Stimulated activated CD4-positive, alpha-beta T cell treated with anti-CD3 and anti-CD28 coated beads, Interleukin-1b, Interleukin-23, amount 100 ng/mL, for 1 hour (primary cell): ENCODE results near the gene PPARG.
"Not testable (repeated sequence)": the region's sequence is repeated elsewhere in the genome, so short reads cannot be mapped to it uniquely, and the experiment has no call there.

Source experiments
- DNase-seq, 2 donors: peaks; one replicate each; pipeline ENCODE4 v3.0.0-alpha.2; 2020; ENCODE audit warnings: low read depth in 2 of 2

The PPARG gene

DNA sequence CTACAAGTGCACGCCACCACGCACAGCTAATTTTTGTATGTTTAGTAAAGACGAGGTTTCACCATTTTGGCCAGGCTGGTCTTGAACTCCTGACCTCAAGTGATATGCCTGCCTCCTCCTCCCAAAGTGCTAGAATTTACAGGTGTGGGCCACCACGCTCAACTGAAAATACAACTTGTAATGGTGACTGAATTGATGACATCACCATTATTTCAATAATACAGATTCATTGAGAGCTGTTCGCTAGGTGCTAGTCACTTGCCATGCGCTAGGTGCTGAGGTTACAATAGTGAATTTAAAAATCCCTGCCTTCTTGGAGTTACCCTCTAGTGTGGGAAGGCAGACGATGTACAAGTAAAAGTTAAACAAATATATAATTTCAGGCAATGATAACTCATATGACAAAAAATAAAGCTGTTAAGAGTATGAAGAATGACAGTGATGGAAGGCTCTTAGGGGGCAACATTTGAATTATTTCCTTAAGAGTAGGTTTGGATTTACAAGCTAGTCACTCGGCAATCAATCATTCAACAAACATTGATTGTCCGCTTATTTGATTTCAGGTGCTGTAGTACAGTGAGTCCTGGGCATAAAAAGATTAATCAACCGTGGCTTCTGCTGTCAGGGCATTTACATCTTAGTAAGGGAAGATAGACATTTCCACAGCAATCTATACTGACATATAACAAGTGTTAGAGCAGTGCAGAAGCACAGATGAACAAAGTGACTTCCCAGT is 9.1 kb upstream of the PPARG start:
- no peak for DNase-seq

- DNase-seq: no peak
These were observed 8.5 kb upstream of the PPARG start for GRCh38 chr3:12280357-12280806.

- DNase-seq: no peak
These were observed 4.3 kb upstream of the PPARG start for GRCh38 chr3:12284591-12284990.

DNA sequence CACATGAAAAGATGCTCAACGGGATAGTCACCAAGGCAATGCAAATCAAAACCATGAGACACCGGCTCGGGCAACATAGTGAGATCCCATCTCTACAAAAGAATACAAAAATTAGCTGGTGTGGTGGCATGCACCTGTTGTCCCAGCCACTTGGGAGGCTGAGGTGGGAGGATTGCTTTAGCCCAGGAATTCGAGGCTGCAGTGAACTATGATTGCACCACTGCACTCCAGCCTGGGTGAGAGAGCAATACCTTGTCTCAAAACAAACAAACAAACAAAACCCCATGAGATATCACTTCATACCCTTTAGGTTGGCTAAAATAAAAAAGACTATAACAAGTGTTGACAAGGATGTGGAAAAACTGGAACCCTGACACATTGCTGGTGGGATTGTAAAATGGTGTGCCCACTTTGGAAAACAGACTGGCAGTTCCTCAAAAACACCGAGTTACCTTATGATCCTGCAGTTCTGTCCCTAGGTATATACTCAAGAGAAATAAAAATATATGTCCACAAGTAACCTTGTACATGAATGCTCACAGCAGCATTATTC is 3.8 kb upstream of the PPARG start:
- no peak for DNase-seq

DNA sequence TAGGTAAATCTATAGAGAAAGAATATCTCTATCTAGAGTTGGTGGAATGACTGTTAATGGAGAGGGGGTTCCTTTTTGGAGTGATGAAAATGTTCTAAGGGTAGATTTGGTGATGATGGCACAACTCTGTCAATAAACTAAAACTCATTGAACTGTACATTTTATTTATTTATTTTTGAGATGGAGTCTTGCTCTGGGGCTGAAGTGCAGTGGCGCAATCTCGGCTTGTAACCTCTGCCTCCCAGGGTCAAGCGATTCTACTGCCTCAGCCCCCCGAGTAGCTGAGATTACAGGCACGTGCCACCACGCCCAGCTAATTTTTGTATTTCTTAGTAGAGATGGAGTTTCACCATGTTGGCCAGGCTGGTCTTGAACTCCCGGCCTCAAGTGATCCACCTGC is 3.1 kb upstream of the PPARG start:
- not testable (repeated sequence) for DNase-seq

- no peak for DNase-seq
These were observed 2.4 kb upstream of the PPARG start for GRCh38 chr3:12286504-12286903.

DNA sequence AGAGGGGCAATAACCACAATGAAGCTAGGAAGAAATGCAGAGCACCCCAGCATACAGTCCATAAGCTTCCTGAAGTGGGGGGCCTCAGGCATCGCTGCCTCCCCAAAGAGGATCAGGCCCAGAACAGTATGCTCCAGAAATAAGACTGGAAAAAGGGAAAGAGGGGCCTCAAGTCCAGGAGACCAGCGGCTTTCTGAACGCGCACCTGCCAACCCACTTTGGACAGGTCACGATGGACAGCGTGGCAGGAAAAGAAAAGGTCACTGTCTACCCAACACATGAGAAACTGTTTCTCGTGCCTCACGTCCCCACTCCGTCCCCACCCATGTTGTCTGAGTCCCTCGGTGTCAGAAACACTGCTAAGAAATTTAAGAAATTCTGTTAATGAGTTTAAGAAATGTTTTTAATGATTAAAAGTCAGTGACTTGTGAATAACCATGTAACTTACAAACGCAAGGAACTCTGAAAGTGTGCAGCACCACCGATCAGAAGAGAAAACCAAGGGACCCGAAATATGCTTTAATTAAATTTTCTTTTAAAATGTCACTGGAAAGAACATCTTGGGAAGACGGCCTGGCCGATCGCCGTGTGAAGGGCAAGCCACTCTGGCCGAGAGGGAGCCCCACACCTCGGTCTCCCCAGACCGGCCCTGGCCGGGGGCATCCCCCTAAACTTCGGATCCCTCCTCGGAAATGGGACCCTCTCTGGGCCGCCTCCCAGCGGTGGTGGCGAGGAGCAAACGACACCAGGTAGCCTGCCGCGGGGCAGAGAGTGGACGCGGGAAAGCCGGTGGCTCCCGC is 1.7 kb upstream of the PPARG start:
- DNase-seq: no peak

DNA sequence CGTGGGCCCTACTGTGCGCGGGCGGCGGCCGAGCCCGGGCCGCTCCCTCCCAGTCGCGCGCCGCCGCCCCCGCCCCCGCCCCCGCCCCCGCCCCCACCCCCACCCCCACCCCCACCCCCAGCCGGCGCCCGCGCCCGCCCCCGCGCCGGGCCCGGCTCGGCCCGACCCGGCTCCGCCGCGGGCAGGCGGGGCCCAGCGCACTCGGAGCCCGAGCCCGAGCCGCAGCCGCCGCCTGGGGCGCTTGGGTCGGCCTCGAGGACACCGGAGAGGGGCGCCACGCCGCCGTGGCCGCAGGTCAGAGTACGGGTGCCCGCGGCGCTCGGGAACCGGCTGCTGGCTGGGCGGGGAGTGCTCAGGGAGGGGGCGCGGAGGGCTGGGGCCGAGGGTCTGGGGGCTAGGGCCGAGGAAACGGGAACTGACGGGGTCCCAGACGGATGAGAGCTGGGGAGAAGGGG is 1.1 kb upstream of the PPARG start:
- no peak for DNase-seq

DNA sequence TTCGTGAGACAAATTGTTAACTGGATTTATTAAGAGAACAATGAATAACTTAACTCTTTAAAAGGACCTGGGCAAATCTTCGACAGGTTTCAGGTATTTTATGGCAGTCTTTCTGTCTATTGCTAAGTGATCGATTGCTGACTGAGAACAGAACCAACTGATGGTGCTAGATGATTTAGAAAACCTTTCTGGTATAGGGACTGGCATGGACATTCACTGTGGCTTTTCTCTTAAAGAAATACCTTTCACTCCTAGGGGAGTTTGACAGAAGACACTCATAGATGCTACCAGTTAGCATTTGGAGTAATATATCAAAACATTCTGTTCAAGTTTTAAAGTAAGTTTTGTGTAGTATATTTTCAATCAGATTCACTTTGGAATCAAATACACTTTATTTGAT is 654 bp downstream of the PPARG start:
- no peak for DNase-seq

DNA sequence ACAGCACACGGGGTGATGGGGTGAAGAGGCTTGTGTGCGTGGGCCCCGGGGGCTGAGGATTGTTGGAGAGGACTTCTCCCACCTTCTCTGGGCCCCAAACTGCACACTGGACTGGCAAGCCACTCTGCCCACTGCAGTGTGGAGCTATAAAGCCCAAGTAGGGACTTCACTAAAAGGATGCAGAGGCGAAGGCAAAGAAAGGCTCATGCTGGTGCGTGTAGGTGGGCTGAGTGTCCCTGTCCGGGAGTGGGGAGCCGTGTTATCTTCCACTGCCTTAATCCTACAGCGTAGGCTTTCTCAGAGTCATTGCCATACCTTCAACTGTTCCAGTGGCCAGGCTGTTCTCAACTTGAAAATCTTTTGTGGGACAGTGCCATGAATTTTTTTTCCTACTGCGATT is 3.9 kb downstream of the PPARG start:
- no peak for DNase-seq

GRCh38 chr3:12294885-12295580 is 6.2 kb downstream of the PPARG start:
- DNase-seq: no peak

GRCh38 chr3:12296511-12296910 is 7.6 kb downstream of the PPARG start:
- no peak for DNase-seq

DNA sequence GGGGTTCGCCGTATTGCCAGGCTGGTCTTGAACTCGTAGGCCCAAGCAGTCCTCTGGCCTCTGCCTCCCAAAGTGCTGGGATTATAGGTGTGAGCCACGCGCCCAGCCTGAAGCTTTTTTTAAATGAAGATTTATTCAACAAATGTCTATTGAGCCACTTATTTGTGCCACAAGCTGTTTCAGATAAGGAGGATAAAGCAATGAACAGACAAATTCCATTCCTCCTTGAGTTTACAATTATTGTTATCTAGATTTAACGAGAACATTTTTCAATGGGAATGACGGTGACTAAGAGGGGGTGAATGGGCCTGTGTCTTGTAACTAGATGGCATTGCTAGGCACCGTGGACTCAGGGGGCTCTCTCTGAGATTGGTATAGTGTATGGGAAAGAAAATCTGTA is 10.2 kb downstream of the PPARG start:
- DNase-seq: no peak

GRCh38 chr3:12300137-12300536 is 11.3 kb downstream of the PPARG start:
- DNase-seq: no peak

DNA sequence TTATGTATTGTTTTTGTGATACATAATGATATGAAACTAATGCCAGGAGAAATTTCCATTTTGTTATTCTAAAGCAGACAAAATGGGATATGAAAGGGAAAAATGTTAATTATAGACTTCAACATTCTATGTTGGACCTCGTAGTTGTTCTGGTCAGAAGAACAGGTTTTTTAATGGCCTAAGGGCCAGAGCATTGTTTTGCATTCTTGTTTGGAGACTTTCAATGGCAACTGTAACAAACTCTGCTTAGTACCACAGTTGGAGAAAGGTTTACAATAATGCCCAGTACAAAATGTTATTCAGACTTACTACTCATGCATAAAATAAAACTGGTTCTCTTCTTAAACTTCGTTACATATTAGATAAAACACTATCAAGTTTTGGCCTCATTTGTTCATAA is 12.2 kb downstream of the PPARG start:
- no peak for DNase-seq

GRCh38 chr3:12301513-12301912 is 12.6 kb downstream of the PPARG start:
- DNase-seq: no peak

GRCh38 chr3:12302564-12302963 is 13.7 kb downstream of the PPARG start:
- DNase-seq: no peak

GRCh38 chr3:12303534-12303933 is 14.7 kb downstream of the PPARG start:
- DNase-seq: no peak

- no peak for DNase-seq
These were observed 15.1 kb downstream of the PPARG start for GRCh38 chr3:12303993-12304392.

GRCh38 chr3:12307136-12307535 is 18.3 kb downstream of the PPARG start:
- no peak for DNase-seq

- no peak for DNase-seq
These were observed 19.6 kb downstream of the PPARG start for GRCh38 chr3:12308517-12308916.

- no peak for DNase-seq
These were observed 20.8 kb downstream of the PPARG start for GRCh38 chr3:12309716-12310115.
